NOMO-1 treated with DMSO at 0.1 percent for 48 hours (cell line): Measurements from ENCODE around the gene LAMTOR3.

Source experiments
- DNase-seq: peaks from one replicate; lab custom pipeline; 2025; ENCODE audit not compliant: unreplicated experiment; lab: John Stamatoyannopoulos, UW

LAMTOR3 gene, protein sequence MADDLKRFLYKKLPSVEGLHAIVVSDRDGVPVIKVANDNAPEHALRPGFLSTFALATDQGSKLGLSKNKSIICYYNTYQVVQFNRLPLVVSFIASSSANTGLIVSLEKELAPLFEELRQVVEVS

DNA sequence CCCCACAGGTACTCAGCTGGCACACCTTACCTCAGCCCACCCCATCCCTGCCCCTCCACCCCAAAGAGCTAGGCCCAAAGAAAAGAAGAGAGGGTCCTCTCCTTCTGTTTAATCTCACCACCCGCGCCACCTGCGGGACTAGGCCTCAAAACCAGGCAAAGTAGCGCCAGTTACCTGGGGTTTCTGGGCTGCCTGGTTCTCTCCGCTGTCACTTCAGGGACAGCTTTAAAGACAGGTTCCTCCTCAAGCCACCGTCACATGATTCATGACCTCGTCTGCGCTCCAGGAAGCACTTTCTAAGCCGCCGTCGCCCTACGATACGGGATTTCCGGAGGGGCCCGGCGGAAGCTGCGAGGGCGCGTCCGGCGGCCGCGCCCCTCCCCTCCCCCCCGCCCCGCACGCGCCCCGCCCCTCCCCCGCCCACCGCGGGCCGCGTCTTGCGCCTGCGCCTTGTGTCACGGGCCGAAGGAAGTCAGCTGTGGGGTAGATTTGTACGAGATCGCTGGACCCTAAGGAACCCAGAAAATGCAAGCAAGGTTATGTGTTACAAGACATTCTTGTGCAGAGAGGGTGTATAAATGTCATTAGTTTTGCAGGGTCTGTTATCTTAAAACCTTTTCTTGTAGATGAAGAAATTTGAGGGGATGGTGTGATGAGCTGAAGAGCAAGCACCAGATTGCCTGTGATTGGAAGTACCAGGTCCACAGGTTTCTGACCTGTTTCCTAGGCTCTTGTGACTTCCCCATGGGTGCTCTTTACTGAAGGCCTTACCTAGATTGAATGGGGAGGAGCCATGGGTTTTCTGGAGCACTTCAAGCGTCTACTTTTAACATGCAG is at the start of gene LAMTOR3:
Gene LAMTOR3, minus strand, starts transcription at position 267 of the 837 bp plus-strand sequence. CDS start 464 bp downstream, outside the sequence.
- DNase-seq = peak; percentile 92

- no peak for DNase-seq
These were observed 44.1 kb upstream of the LAMTOR3 start for GRCh38 chr4:99938243-99938753.

GRCh38 chr4:99934891-99935290 is 40.7 kb upstream of the LAMTOR3 start:
- DNase-seq = peak; percentile 12

- no peak for DNase-seq
These were observed 33.3 kb upstream of the LAMTOR3 start for GRCh38 chr4:99927566-99927965.

- DNase-seq = no peak
These were observed 26.9 kb upstream of the LAMTOR3 start for GRCh38 chr4:99921174-99921573.

DNA sequence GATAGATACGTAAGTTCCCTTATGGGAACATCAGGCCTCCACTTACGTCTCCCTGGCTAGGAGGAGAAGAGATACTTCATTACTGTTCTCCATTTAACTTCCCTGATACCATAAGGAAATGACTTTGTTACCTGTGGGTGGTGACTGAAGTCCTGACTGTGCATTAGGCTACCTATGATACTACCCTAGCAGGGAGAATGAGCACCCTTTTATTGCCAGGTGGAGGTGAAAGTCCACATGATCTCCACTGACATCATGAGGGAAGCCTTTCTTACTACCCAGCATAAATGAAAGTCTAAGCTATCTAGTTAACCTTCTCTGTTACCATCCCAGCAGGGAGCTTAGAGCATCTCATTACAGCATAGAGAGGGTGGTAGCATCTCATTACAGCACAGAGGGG is 24.4 kb upstream of the LAMTOR3 start:
- DNase-seq = no peak

DNA sequence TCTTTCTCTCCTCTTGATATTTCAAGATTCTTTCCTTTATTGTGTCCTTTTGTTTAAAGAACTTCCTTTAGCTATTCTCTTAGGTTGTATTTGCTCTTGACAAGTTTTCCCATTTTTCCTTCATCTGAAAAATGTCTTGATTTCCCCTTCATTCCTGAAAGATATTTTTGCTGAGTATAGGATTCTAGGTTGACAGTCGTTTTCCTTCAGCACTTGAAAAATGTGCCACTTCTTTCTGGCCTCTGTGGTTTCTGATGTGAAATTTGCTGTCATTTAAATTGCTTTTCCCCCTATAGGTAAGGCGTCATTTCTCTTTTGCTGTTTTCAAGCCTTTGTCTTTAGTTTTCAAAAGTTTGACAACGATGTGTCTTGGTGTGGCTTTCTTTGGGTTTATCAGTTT is 23.3 kb upstream of the LAMTOR3 start:
- DNase-seq = no peak

- no peak for DNase-seq
These were observed 21.2 kb upstream of the LAMTOR3 start for GRCh38 chr4:99915449-99915848.

DNA sequence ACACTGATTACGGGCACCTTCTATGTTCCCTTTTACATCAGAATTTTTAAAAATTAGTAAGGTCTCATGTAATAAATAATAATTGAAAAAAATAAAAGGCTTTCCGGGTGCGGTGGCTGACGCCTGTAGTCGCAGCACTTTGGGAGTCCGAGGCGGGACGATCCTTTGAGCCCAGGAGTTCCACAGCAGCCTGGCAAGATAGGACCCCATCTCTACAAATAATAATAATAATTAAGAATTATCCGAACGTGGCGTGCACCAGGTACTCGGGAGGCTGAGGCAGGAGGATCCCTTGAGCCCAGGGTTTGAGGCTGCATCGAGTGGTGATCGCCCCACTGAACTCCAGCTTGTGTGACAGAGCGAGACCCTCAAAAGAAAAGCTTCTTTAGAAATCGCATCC is 771 bp upstream of the LAMTOR3 start:
- no peak for DNase-seq

DNA sequence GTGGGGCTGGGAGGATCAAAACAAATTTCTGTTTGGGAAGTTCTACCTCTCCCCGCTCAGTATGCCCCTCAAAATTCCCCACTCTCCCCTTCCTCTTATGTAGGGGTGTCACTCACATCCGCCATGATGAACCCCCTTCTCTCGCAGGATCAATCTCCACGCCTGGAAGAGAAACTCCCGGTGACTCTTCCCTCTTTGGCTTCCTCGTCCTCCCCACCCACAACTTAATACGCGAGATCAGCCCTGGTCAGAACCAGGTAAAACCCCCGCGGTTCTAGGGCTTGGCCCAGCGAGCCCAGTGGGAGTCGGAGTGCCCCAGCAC is 427 bp downstream of the LAMTOR3 start:
- DNase-seq = no peak

GRCh38 chr4:99893029-99893428 is 1.2 kb downstream of the LAMTOR3 start:
- no peak for DNase-seq

- DNase-seq = no peak
These were observed 2.9 kb downstream of the LAMTOR3 start for GRCh38 chr4:99891351-99891750.

GRCh38 chr4:99887837-99888236 is 6.4 kb downstream of the LAMTOR3 start:
- no peak for DNase-seq

GRCh38 chr4:99886146-99886545 is 8.1 kb downstream of the LAMTOR3 start:
- DNase-seq = no peak

DNA sequence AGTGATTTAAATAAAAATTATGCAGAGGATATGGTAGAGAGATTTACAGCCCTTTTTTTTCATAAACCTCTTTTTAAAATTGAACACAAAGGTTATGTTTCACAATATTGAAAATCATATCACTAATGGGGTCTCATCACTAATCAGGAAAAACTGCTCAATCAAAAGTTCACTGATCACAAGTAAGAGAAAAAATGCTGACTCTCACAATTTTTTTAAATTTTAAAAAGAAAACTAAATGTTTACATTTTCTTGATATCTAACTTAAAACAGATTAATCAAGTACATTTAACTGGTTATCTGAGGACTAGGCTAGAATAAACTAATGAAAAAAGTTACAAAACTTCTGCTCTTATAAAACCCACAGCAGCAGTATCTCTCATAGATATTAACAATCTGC is 8.5 kb downstream of the LAMTOR3 start:
- DNase-seq = no peak

- peak; percentile 56 for DNase-seq
These were observed 9.1 kb downstream of the LAMTOR3 start for GRCh38 chr4:99885063-99885664.

DNA sequence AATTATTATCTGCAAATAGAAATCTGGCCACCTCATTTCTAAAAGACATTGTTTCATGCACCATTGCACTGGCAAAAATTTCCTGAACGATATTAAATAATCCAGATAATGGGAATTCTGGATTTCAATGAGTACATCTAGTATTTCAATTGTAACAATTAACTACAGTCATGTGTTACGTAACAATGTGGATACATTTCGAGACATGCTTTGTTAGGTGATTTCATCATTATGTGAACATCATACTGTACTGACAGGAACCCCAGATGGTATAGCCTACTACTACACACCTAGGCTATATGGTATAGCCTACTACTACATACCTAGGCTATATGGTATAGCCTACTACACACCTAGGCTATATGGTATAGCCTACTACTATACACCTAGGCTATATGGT is 14.8 kb downstream of the LAMTOR3 start:
- DNase-seq = peak; percentile 37

DNA sequence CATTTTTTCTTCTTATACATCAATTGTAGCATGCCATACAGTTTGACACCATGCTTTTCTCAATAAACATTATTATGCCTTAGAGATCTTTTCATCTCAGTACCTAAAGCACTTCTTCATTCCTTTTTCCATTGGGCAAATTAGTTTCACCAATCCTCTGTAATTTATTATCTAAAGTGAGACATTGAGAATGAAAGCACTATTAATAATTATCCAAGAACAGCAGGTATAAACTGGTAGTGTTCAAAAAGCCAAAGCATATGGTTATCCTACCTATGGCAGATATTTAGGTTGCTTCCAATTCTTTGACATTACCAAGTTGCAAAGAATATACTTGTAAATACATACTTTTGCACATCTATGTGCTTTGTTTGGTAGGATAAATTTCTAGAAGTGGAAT is 15.6 kb downstream of the LAMTOR3 start:
- DNase-seq = no peak

DNA sequence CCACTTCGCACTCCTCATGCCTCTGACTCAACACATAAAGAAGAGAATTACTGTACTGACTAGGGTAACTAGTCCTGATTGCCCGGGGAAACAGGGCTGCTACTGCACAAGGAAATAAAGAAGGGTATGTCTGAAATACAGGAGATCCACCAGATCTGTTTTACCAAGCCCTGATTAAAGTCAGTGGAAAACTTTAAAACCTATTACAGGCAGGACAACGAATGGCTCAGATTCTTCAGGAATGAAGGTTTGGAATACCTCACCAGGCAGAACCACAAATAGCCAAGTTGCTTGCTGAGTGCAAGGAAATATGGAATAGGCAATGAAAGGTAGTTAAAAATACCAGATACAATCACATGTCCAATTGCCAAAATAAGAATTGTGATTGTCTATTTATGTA is 17.3 kb downstream of the LAMTOR3 start:
- no peak for DNase-seq

- DNase-seq = no peak
These were observed 19.2 kb downstream of the LAMTOR3 start for GRCh38 chr4:99875071-99875470.

- DNase-seq = no peak
These were observed 21.7 kb downstream of the LAMTOR3 start for GRCh38 chr4:99872570-99872969.

DNA sequence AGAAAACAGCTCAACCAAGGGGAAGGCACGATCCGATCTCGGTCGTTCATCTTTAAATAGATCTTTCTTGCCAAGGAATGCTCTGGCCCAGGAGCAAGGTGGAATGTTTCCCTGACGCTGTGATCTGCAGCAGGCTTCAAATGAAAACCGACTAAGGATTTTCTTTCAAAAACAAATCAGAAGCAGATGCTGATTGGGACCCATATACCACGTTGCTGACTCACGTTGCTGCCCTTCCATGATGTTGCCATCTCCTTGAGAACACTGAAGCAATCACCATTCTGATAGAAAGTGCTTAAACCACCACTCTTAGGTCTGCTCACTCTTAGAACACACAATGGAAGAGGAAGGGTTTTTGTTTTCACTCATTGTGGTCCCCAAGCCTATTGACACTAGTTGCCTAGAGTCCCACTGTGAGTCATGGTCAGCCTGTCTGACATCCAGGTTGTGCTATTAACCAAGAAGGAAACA is 26.1 kb downstream of the LAMTOR3 start:
- DNase-seq = no peak
